H1 (cell line): Measurements from ENCODE around the gene KCNMB1. TPM values are rescaled to one million over a fixed set of nuclear protein-coding genes. Genes with fewer than 3 reads are reported as not detected.

ENCODE experiments used
- CHD7 ChIP-seq: fragments of 300-600 bp; sonication (generic); IDR thresholded peaks from 2 replicates; pipeline ENCODE4 v1.7.1; 2012; ENCODE audit warnings: low read length, moderate library complexity, mild to moderate bottlenecking, inconsistent platforms; ENCODE audit not compliant: insufficient replicate concordance
- CTCF ChIP-seq, 3 experiments: IDR thresholded peaks; 1 replicate in 2 of 3; 2 replicates in 1 of 3; pipeline versions ENCODE4 v1.5.1 to v1.6.1; 2011; ENCODE audit warnings: low read length in 3 of 3, mild to moderate bottlenecking in 3 of 3, inconsistent platforms in 2 of 3, low read depth in 1 of 3, moderate library complexity in 1 of 3; ENCODE audit not compliant: insufficient read depth in 1 of 3; ENCODE audit errors: control extremely low read depth in 1 of 3
- MAFK ChIP-seq: IDR thresholded peaks from 2 replicates; pipeline ENCODE4 v1.6.1; 2012; ENCODE audit warnings: low read depth, mild to moderate bottlenecking, improper control_type of control experiment, low read length
- POLR2A ChIP-seq, 2 experiments: IDR thresholded peaks; 1 replicate in 1 of 2; 2 replicates in 1 of 2; pipeline ENCODE4 v1.6.1; 2011; ENCODE audit warnings: low read depth in 2 of 2, low read length in 2 of 2, mild to moderate bottlenecking in 2 of 2; ENCODE audit errors: control extremely low read depth in 1 of 2
- SRF ChIP-seq: IDR thresholded peaks from 2 replicates; pipeline ENCODE4 v1.6.1; 2011; ENCODE audit warnings: mild to moderate bottlenecking, low read depth, low read length, moderate library complexity
- TEAD4 ChIP-seq: IDR thresholded peaks from 2 replicates; pipeline ENCODE4 v1.6.1; 2012; ENCODE audit warnings: low read depth, low read length, inconsistent platforms, mixed read lengths
- polyA plus RNA-seq, 7 experiments: library from polyadenylated mRNA; depleted of rRNA in 3 of 7; stranded (reverse) in 5 of 7; unstranded in 2 of 7; fragments of >200 nt in 5 of 7; fragments of 200-250 nt in 2 of 7; gene quantifications; 1 replicate in 5 of 7; 2 replicates in 1 of 7; 4 replicates in 1 of 7; pipeline versions ENCODE4 v1.2.1 to v1.2.3, GENCODE V29; 2011 to 2013; ENCODE audit warnings: missing spikeins in 2 of 7, mixed read lengths in 2 of 7
- total RNA-seq: library from RNA; stranded (reverse); fragmentation: NEBNext Ultra II Directional; extraction: Animal tissue kit (Norgen Biotek cat#: 25700); gene quantifications from 2 replicates; pipeline ENCODE4 v1.2.1, GENCODE V29; 2021

KCNMB1 gene
- total and polyA plus RNA-seq, 2 of the 8 experiments (the other 6 are each of a cell fraction or from before 2014, with no cell fraction given): 0.08 to 0.19 TPM

GRCh38 chr5:170336065-170336464 is 53.1 kb downstream of the KCNMB1 start (continued):
- TF ChIP-seq CHD7 (no peak), MAFK (no peak), TEAD4 (no peak), SRF (no peak), CTCF (IDR thresholded peaks at IDR 0.05; ENCODE audit: control extremely low read depth in 1 of 3, insufficient read depth in 1 of 3, low read depth in 1 of 3, low read length in 3 of 3) (no peak), POLR2A (IDR thresholded peaks at IDR 0.05; ENCODE audit: control extremely low read depth in 1 of 2, low read depth in 2 of 2, low read length in 2 of 2) (no peak)
